ENCODE measurements around the gene POT1.

The POT1 gene

GRCh38 chr7:124811341-124811740 is 118.3 kb downstream of the POT1 start:
- no peak for TF ChIP-seq ZFX (IDR thresholded peaks at IDR 0.05)
- TF ChIP-seq, protein P1, sequence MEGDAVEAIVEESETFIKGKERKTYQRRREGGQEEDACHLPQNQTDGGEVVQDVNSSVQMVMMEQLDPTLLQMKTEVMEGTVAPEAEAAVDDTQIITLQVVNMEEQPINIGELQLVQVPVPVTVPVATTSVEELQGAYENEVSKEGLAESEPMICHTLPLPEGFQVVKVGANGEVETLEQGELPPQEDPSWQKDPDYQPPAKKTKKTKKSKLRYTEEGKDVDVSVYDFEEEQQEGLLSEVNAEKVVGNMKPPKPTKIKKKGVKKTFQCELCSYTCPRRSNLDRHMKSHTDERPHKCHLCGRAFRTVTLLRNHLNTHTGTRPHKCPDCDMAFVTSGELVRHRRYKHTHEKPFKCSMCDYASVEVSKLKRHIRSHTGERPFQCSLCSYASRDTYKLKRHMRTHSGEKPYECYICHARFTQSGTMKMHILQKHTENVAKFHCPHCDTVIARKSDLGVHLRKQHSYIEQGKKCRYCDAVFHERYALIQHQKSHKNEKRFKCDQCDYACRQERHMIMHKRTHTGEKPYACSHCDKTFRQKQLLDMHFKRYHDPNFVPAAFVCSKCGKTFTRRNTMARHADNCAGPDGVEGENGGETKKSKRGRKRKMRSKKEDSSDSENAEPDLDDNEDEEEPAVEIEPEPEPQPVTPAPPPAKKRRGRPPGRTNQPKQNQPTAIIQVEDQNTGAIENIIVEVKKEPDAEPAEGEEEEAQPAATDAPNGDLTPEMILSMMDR (conservative IDR thresholded peaks at IDR 0.05): no peak

DNA sequence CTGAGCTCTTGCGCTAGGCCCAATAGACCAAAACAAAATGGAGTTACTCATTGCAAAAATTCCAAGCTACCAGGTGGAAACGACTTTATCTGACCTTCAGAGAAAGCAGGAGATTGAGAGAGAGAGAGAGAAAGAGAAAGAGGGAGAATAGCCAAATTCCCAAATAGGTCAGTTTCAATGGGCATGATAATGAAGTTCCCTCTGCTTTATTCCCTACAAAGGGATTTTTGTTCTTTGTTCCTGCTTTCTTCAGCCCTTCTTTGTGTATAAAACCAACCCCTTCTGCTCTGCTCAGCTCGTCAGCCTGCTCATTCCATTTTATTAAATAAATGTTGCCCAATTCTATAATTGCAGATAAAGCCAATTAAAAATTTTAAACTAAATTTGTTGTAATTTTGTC is 119.0 kb downstream of the POT1 start:
- no peak overlapping the region for H3K27ac ChIP-seq
- TF ChIP-seq, protein P1 (conservative IDR thresholded peaks at IDR 0.05): no peak
- TF ChIP-seq ZFX (IDR thresholded peaks at IDR 0.05): no peak

More at GRCh38 chr7:124811341-124811740, 118.3 kb downstream of the POT1 start:
- no peak overlapping the region for H3K27ac ChIP-seq

DNA sequence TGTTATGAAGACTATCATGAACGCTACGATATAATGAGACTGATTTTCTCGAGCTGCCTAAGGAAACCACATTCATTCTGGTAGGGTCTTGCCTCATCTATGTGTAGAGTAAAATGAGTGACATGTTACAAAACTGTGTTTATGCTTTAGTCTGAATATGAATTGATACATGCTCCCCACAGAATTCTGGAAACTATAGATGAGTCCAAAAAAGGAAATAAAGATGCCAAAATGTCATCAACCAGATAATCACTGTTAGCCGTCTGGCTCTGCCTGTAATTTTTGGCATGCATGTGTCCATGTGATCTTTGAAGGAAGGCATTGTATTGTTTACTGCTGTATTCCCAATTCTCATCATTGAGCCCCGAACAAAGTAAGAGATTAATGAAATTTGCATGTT is 121.4 kb downstream of the POT1 start:
- no peak overlapping the region for H3K27ac ChIP-seq
- TF ChIP-seq, protein P1 (conservative IDR thresholded peaks at IDR 0.05): no peak
- no peak for TF ChIP-seq ZFX (IDR thresholded peaks at IDR 0.05)

DNA sequence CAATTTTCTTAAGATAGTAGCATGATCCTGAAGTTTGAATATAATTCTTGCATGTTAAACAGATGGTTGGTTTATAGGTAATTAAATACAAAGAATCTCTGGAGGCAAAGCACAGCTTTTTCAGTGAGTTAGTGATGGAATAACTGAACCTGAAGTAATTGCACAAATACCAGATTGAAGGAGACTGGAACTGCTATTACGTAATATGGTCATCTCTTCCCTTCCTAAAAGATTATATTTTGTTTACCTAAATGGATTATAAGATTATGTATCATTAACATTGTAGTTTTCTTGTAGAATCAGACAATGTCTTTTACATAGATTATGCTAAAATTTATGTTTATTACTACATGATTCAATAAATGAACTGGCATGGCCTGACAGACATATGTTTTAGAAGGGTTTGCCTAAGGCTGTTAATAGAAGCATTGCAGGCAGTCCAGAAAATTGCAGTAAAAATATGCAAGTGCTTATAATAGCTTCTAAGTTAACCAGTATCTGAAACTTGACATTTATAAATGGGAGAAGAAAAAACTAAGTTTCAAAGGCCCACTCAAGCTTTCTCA is 128.2 kb downstream of the POT1 start:
- TF ChIP-seq ZFX (IDR thresholded peaks at IDR 0.05): no peak
- TF ChIP-seq, protein P1 (conservative IDR thresholded peaks at IDR 0.05): no peak

GRCh38 chr7:124800386-124800785 is 129.2 kb downstream of the POT1 start:
- TF ChIP-seq, protein P1 (conservative IDR thresholded peaks at IDR 0.05): no peak
- TF ChIP-seq ZFX (IDR thresholded peaks at IDR 0.05): no peak
- no peak overlapping the region for H3K27ac ChIP-seq

More for the DNA sequence above, 128.2 kb downstream of the POT1 start:
- no peak overlapping the region for H3K27ac ChIP-seq

- H3K27ac ChIP-seq: no peak overlapping the region
- TF ChIP-seq ZFX (IDR thresholded peaks at IDR 0.05): no peak
- TF ChIP-seq, protein P1 (conservative IDR thresholded peaks at IDR 0.05): no peak
Observed at GRCh38 chr7:124799448-124799847, 130.2 kb downstream of the POT1 start.

DNA sequence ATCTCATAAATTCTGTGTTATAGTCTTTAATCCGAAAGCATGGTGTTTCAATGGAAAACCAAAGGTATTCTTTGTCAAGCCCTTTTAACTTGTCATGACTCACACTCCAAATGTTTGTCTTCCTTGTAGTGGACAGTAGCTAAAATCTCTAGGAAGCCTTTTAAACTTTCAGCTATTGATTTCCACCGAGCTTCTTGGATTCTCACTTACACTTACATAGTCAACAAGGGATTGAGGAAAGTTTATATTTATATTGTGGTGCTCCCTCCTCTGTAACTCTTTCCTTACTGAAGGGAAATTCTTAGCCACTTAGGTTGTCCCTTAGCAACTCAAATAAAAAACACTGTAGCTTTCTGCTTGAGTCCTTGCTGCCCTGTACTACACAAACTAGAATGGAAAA is 132.9 kb downstream of the POT1 start:
- TF ChIP-seq, protein P1 (conservative IDR thresholded peaks at IDR 0.05): no peak
- TF ChIP-seq ZFX (IDR thresholded peaks at IDR 0.05): no peak
- H3K27ac ChIP-seq: no peak overlapping the region

All from C4-2B (cell line).